Spleen (tissue), 11 donors: ENCODE results near the gene FAM83E. TPM values are rescaled to one million over a fixed set of nuclear protein-coding genes. Genes with fewer than 3 reads are reported as not detected.
A peak's percentile ranks its signal among the peaks of the same experiment; 100 is the strongest.

Source experiments
- DNase-seq: peaks from one replicate; pipeline ENCODE4 v3.0.0-alpha.2; 2020
- H3K27ac ChIP-seq, 8 donors: fragments of 200-600 bp; sonication (generic) in 7 of 8; 1 replicate in 4 of 8; 2 replicates in 4 of 8; pipeline versions ENCODE4 v1.5.0 to v1.8.0; 2016 to 2021; ENCODE audit warnings: inconsistent platforms in 4 of 8, mild to moderate bottlenecking in 4 of 8, moderate library complexity in 1 of 8
- H3K27me3 ChIP-seq, 7 donors: fragments of 200-600 bp; sonication (generic) in 6 of 7; replicated peaks in 1 of 7; 1 replicate in 4 of 7; 2 replicates in 3 of 7; pipeline versions ENCODE4 v1.5.0 to v1.8.0; 2016 to 2021; ENCODE audit warnings: inconsistent platforms in 3 of 7, mild to moderate bottlenecking in 1 of 7
- H3K36me3 ChIP-seq, 6 donors: fragments of 200-600 bp; sonication (generic) in 5 of 6; 1 replicate in 4 of 6; 2 replicates in 2 of 6; pipeline versions ENCODE4 v1.5.0 to v1.8.0; 2016 to 2021; ENCODE audit warnings: inconsistent platforms in 2 of 6
- H3K4me1 ChIP-seq, 6 donors: fragments of 200-600 bp; sonication (generic) in 5 of 6; 1 replicate in 3 of 6; 2 replicates in 3 of 6; pipeline versions ENCODE4 v1.5.0 to v1.8.0; 2016 to 2021; ENCODE audit warnings: inconsistent platforms in 3 of 6
- H3K4me3 ChIP-seq, 8 donors: fragments of 200-600 bp; sonication (generic) in 7 of 8; 1 replicate in 4 of 8; 2 replicates in 4 of 8; pipeline versions ENCODE4 v1.5.0 to v1.8.0; 2016 to 2021; ENCODE audit warnings: inconsistent platforms in 4 of 8, mild to moderate bottlenecking in 4 of 8, moderate library complexity in 2 of 8
- H3K9me3 ChIP-seq, 8 donors: fragments of 200-600 bp; sonication (generic) in 7 of 8; 1 replicate in 4 of 8; 2 replicates in 4 of 8; pipeline versions ENCODE4 v1.5.0 to v1.8.0; 2016 to 2021; ENCODE audit warnings: inconsistent platforms in 4 of 8
- CTCF ChIP-seq, 11 experiments: fragments of 200-600 bp in 7 of 11; fragments of 450-650 bp in 4 of 11; sonication (generic) in 4 of 11; IDR thresholded peaks in 8 of 11; conservative IDR thresholded peaks in 3 of 11; 1 replicate in 7 of 11; 2 replicates in 4 of 11; pipeline versions ENCODE4 v1.4.0 to v1.8.0; 2016 to 2021; ENCODE audit warnings: antibody characterized with exemption in 11 of 11, inconsistent platforms in 4 of 11, mild to moderate bottlenecking in 1 of 11
- POLR2A ChIP-seq, 3 donors: fragments of 450-650 bp; IDR thresholded peaks; one replicate each; pipeline ENCODE4 v1.5.1; 2017; ENCODE audit warnings: antibody characterized with exemption in 3 of 3, mild to moderate bottlenecking in 1 of 3
- POLR2AphosphoS5 ChIP-seq, 3 donors: sonication (generic); formaldehyde crosslinking; IDR thresholded peaks; one replicate each; pipeline ENCODE4 v1.5.1; 2017; ENCODE audit warnings: antibody characterized with exemption in 3 of 3
- WGBS, 5 donors: extraction: QIAGEN DNeasy Blood & Tissue Kit in 3 of 5; methylation state at CpG; one replicate each; pipeline versions ENCODE4 v1.1.5 to v1.1.7; 2013 to 2018; 5-methylcytosine and 5-hydroxymethylcytosine counted together
- intact Hi-C: fragments of 100-400 bp; cut with DNase I; formaldehyde crosslinking; loops from one replicate; pipeline ENCODE4 v1.15.0; 2023; ENCODE audit warnings: low total_unique reads
- polyA plus RNA-seq, 3 donors: library from polyadenylated mRNA; stranded (reverse); fragments of 200-250 nt; gene quantifications; one replicate each; pipeline ENCODE4 v1.2.1, GENCODE V29; 2013
- total RNA-seq, 7 donors: library from RNA; depleted of rRNA in 3 of 7; stranded (reverse); fragments of >200 nt in 3 of 7; fragmentation: NEBNext Ultra II Directional in 4 of 7; extraction: Animal tissue kit (Norgen Biotek cat#: 25700) in 4 of 7; gene quantifications; one replicate each; pipeline versions ENCODE4 v1.1.0 to v1.2.1, GENCODE V29; 2016 to 2021
- donor health status: healthy with polysubstance abuse.
- donor health status: DM: no; HTN: no; CAD: no; lungs with moderate emphysema.
- donor health status: DM: no; HTN: no; CAD: no.
- donor health status: Bipolar disorder and iron deficiency.
- donor health status: healthy.
- donor health status: DM: no; HTN: no; CAD: no.
- donor health status: DM: yes; HTN: yes; CAD: no.

FAM83E gene
- total and polyA plus RNA-seq, 10 donors, result 0.04 to 2.0 (median 0.46) TPM; not detected in 5

GRCh38 chr19:48637948-48638830 lies 23.3 kb upstream of the FAM83E start:
- TF ChIP-seq POLR2A (IDR thresholded peaks at IDR 0.05) (peak in 2 of 3 donors; percentile 24 to 33), CTCF (IDR thresholded peaks at IDR 0.05 in 8 of 11, conservative IDR thresholded peaks at IDR 0.05 in 3 of 11) (no peak), POLR2AphosphoS5 (IDR thresholded peaks at IDR 0.05) (peak; percentile 63 to 78 (median 69))
- H3K36me3 ChIP-seq, result peaks cover 0 to 3% (median under 1%) of the 10 kb centered on the region in 6 donors
- intact Hi-C loops, result no loop called here
- peak overlapping the region; percentile 92 to 98 (median 95) for H3K27ac ChIP-seq
- H3K27me3 ChIP-seq, result no peaks in the 10 kb centered on the region
- H3K4me3 ChIP-seq, result peak overlapping the region; percentile 21 to 98 (median 70)
- peaks cover 25 to 64% (median 45%) of the 10 kb centered on the region in 6 donors for H3K4me1 ChIP-seq
- peak; percentile 93 for DNase-seq
- WGBS, 5 donors, result 3 to 6% (median 4%) methylated on average over 29 of the region's 29 CpGs
- no peaks in the 10 kb centered on the region for H3K9me3 ChIP-seq

GRCh38 chr19:48637449-48637947 lies 22.6 kb upstream of the FAM83E start:
- H3K4me3 ChIP-seq, result peak overlapping the region; percentile 21 to 98 (median 77)
- H3K9me3 ChIP-seq, result no peaks in the 10 kb centered on the region
- no peaks in the 10 kb centered on the region for H3K27me3 ChIP-seq
- 0% methylated on average over 28 to 38 of the region's 38 CpGs for WGBS, 5 donors
- peaks cover 0 to 10% (median 7%) of the 10 kb centered on the region in 6 donors for H3K36me3 ChIP-seq
- TF ChIP-seq POLR2AphosphoS5 (IDR thresholded peaks at IDR 0.05) (peak; percentile 67 to 91 (median 89)), POLR2A (IDR thresholded peaks at IDR 0.05) (no peak), CTCF (IDR thresholded peaks at IDR 0.05 in 8 of 11, conservative IDR thresholded peaks at IDR 0.05 in 3 of 11) (peak in 1 of 11 experiments; percentile 2)
- intact Hi-C loops, result no loop called here
- peak overlapping the region; percentile 92 to 98 (median 95) for H3K27ac ChIP-seq
- peak; percentile 100 for DNase-seq
- H3K4me1 ChIP-seq, result peaks cover 31 to 71% (median 52%) of the 10 kb centered on the region in 6 donors

- peak; percentile 93 for DNase-seq
Measured at GRCh38 chr19:48636859-48637448, 22.1 kb upstream of the FAM83E start, which contains the start of gene DBP. Gene DBP, minus strand, starts transcription at chr19:48637379. Its CDS starts 385 bp downstream, at chr19:48636994.

More at GRCh38 chr19:48636859-48637448, 22.1 kb upstream of the FAM83E start, which contains the start of gene DBP:
- H3K36me3 ChIP-seq, result peaks cover 0 to 16% (median 10%) of the 10 kb centered on the region in 6 donors
- H3K4me1 ChIP-seq, result peaks cover 34 to 76% (median 56%) of the 10 kb centered on the region in 6 donors
- no peaks in the 10 kb centered on the region for H3K27me3 ChIP-seq
- no peaks in the 10 kb centered on the region for H3K9me3 ChIP-seq
- TF ChIP-seq CTCF (IDR thresholded peaks at IDR 0.05 in 8 of 11, conservative IDR thresholded peaks at IDR 0.05 in 3 of 11), result peak in 4 of 11 experiments; percentile 12 to 38 (median 22)
- TF ChIP-seq POLR2A (IDR thresholded peaks at IDR 0.05), result peak in 1 of 3 donors; percentile 13
- peak in 1 of 3 donors; percentile 77 for TF ChIP-seq POLR2AphosphoS5 (IDR thresholded peaks at IDR 0.05)
- intact Hi-C loops, result no loop called here
- H3K27ac ChIP-seq, result peak within 1 kb of the TSS; percentile 92 to 98 (median 95)
- peak within 1 kb of the TSS; percentile 57 to 98 (median 77) for H3K4me3 ChIP-seq
- WGBS, 5 donors, result 0 to 1% (median 0%) methylated on average over 21 to 40 of the region's 40 CpGs
